GM12878 (cell line): Measurements from ENCODE around the gene GOT2.
A peak's percentile ranks its signal among the peaks of the same experiment; 100 is the strongest.

ENCODE experiments used
- FOS ChIP-seq: IDR thresholded peaks from 3 replicates; pipeline ENCODE4 v1.6.1; 2011; ENCODE audit warnings: borderline replicate concordance; ENCODE audit not compliant: insufficient read length; ENCODE audit errors: extremely low read depth
- RELA ChIP-seq: fragments of 450-650 bp; IDR thresholded peaks from 2 replicates; pipeline ENCODE4 v1.8.0; 2014; ENCODE audit warnings: borderline replicate concordance; ENCODE audit not compliant: partially characterized antibody
- SPI1 ChIP-seq: IDR thresholded peaks from 2 replicates; pipeline ENCODE4 v1.6.1; 2011; ENCODE audit warnings: low read depth, mild to moderate bottlenecking, low read length, moderate library complexity, borderline replicate concordance; ENCODE audit not compliant: insufficient read depth
- ZBTB40 ChIP-seq: fragments of 450-650 bp; IDR thresholded peaks from 2 replicates; pipeline ENCODE4 v1.6.1; 2016; ENCODE audit warnings: mild to moderate bottlenecking, moderate library complexity, borderline replicate concordance
- TF ChIP-seq, protein P1 (sequence below), 3 experiments: IDR thresholded peaks in 2 of 3; conservative IDR thresholded peaks in 1 of 3; 2 replicates each; pipeline ENCODE4 v1.5.1; 2011; ENCODE audit warnings: low read depth in 3 of 3, low read length in 3 of 3, mild to moderate bottlenecking in 3 of 3, control low read depth in 2 of 3, moderate library complexity in 2 of 3, inconsistent platforms in 1 of 3, mixed read lengths in 1 of 3; ENCODE audit not compliant: control insufficient read depth in 2 of 3, insufficient read depth in 1 of 3; ENCODE audit errors: extremely low read depth in 1 of 3

DNA sequence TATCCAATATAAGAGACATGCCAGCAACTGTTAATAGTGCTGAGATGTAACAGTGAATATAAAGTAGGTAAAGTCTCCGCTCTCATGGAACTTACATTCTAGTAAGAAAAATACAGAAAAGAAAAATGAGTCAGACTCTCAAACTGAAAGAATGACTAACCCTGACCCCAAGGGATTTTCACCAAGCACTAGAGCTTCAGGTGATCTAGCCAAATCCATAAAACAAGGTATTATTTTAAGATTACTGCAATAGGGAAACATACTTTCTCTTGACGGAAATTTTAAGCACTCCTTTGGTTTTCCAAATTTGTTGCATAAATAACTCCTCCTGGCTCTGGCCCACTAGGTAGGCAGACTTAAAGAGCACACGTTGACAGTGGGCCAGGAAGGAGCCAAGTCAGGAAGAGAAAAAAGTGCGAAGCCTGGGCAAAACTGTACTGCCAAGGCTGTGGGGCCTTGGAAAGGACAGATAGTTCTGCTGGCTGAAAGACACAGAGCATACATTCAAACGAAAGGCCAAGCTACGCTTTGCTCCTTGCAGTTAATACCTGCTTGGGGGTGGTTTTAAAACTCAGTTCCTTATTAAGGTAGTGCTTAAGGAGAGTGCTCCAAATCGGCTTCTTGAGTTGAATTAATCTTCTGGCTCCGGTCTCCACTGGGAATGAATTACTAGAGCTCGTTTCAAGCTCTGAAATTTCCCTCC is 1.4 kb downstream of the GOT2 start:
- TF ChIP-seq, protein P1, sequence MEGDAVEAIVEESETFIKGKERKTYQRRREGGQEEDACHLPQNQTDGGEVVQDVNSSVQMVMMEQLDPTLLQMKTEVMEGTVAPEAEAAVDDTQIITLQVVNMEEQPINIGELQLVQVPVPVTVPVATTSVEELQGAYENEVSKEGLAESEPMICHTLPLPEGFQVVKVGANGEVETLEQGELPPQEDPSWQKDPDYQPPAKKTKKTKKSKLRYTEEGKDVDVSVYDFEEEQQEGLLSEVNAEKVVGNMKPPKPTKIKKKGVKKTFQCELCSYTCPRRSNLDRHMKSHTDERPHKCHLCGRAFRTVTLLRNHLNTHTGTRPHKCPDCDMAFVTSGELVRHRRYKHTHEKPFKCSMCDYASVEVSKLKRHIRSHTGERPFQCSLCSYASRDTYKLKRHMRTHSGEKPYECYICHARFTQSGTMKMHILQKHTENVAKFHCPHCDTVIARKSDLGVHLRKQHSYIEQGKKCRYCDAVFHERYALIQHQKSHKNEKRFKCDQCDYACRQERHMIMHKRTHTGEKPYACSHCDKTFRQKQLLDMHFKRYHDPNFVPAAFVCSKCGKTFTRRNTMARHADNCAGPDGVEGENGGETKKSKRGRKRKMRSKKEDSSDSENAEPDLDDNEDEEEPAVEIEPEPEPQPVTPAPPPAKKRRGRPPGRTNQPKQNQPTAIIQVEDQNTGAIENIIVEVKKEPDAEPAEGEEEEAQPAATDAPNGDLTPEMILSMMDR (IDR thresholded peaks at IDR 0.05 in 2 of 3, conservative IDR thresholded peaks at IDR 0.05 in 1 of 3; ENCODE audit: control insufficient read depth in 2 of 3, extremely low read depth in 1 of 3, insufficient read depth in 1 of 3, low read depth in 3 of 3, low read length in 3 of 3) = no peak
- TF ChIP-seq ZBTB40 (no peak), SPI1 (peak; percentile 14; the same call in 1 of the 2 replicates), FOS (no peak), RELA (no peak)
